ENCODE results near the gene NXNL1.

DNA sequence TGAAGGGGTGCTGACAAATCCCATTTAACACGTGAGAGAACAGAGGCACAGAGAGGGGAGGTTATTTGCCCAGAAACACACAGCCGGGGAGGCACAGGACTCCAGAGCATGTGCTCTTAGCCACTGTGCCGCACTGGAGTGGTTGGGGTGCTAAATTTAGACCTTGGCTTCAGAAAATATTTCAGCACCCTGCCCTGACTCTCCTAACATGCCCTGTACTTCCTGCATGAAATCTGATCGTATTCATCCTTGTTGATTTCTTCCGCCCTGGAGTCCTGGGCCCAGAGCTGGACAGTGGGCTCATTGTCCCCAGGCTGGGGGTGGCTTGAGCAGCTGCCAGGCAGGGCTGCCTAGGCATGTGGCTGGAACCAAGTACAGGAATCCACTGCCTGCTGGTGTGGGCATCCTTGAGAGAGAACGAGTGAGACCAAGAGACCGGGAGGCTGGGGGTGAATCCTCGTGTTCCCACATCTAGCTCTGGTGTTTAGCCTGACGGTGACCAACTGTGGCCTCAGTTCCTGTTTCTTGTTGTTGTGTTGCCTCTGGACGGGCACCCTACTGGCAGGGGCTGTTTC, 14.9 kb upstream of the NXNL1 start:
- TF ChIP-seq, protein P1, sequence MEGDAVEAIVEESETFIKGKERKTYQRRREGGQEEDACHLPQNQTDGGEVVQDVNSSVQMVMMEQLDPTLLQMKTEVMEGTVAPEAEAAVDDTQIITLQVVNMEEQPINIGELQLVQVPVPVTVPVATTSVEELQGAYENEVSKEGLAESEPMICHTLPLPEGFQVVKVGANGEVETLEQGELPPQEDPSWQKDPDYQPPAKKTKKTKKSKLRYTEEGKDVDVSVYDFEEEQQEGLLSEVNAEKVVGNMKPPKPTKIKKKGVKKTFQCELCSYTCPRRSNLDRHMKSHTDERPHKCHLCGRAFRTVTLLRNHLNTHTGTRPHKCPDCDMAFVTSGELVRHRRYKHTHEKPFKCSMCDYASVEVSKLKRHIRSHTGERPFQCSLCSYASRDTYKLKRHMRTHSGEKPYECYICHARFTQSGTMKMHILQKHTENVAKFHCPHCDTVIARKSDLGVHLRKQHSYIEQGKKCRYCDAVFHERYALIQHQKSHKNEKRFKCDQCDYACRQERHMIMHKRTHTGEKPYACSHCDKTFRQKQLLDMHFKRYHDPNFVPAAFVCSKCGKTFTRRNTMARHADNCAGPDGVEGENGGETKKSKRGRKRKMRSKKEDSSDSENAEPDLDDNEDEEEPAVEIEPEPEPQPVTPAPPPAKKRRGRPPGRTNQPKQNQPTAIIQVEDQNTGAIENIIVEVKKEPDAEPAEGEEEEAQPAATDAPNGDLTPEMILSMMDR (IDR thresholded peaks at IDR 0.05 in 8 of 11, conservative IDR thresholded peaks at IDR 0.05 in 3 of 11) = no peak
- TF ChIP-seq POLR2A (IDR thresholded peaks at IDR 0.05) = no peak

Measured in spleen (tissue), 7 donors.